Esophagus squamous epithelium (tissue), 4 donors: ENCODE results near the gene SDS.

ENCODE experiments used
- POLR2A ChIP-seq, 4 donors: fragments of 450-650 bp; IDR thresholded peaks; one replicate each; pipeline ENCODE4 v1.6.1; 2017; ENCODE audit warnings: antibody characterized with exemption in 4 of 4, mild to moderate bottlenecking in 4 of 4, moderate library complexity in 3 of 4
- TF ChIP-seq, protein P1 (sequence below), 6 experiments: fragments of 450-650 bp in 4 of 6; fragments of 200-600 bp in 2 of 6; sonication (generic) in 2 of 6; IDR thresholded peaks; one replicate each; pipeline ENCODE4 v1.5.1; 2016 to 2019; ENCODE audit warnings: antibody characterized with exemption in 6 of 6, mild to moderate bottlenecking in 4 of 6, moderate library complexity in 4 of 6

DNA sequence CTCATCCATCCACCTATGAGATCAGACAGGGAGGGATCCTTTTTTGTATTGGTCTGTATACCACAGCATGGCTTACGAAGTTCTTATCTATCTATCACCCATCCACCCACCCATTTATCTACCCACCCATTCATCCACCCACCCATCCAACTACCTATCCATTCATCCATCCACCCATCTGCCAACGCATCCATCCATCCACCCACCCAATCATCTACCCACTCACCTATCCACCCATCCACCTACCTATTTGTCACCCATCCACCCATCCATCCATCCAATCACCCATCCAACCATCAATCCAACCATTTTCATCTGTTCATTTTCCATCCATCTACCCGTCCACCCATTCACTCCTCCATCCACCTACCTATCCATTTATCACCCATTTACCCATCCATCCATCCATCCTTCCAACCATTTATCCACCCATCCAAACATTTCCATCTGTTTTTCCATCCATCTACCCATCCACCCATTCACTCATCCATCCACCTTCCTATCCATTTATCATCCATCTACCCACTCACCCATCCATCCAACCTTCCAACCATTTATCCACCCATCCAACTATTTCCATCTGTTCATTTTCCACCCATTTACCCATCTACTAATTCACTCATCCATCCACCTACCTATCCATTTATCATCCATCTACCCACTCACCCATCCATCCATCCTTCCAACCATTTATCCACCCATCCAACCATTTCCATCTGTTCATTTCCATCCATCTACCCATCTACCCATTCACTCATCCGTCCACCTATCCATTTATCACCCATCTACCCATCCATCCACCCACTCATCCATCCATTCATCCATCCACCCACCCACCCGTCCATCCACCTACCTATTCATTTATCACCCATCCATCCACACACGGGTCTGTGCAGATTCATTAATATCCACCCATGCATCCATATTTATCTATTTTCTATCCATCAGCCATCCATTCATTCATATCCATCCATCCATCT, 13.3 kb downstream of the SDS start:
- TF ChIP-seq, protein P1, sequence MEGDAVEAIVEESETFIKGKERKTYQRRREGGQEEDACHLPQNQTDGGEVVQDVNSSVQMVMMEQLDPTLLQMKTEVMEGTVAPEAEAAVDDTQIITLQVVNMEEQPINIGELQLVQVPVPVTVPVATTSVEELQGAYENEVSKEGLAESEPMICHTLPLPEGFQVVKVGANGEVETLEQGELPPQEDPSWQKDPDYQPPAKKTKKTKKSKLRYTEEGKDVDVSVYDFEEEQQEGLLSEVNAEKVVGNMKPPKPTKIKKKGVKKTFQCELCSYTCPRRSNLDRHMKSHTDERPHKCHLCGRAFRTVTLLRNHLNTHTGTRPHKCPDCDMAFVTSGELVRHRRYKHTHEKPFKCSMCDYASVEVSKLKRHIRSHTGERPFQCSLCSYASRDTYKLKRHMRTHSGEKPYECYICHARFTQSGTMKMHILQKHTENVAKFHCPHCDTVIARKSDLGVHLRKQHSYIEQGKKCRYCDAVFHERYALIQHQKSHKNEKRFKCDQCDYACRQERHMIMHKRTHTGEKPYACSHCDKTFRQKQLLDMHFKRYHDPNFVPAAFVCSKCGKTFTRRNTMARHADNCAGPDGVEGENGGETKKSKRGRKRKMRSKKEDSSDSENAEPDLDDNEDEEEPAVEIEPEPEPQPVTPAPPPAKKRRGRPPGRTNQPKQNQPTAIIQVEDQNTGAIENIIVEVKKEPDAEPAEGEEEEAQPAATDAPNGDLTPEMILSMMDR (IDR thresholded peaks at IDR 0.05) = no peak
- no peak for TF ChIP-seq POLR2A (IDR thresholded peaks at IDR 0.05)
